Measurements from ENCODE around the gene SPTBN1. TPM values are rescaled to one million over a fixed set of nuclear protein-coding genes. Genes with fewer than 3 reads are reported as not detected.
A peak's percentile ranks its signal among the peaks of the same experiment; 100 is the strongest.

SPTBN1 gene
- total RNA-seq, 2 donors from 2014 or later: 329 to 332 TPM

GRCh38 chr2:54627973-54628372, 171.8 kb downstream of the SPTBN1 start:
- intact Hi-C loops (cut with DNase I): no loop called here
- ATAC-seq (no peak), DNase-seq (no peak)

- intact Hi-C loops (cut with DNase I): no loop called here
- ATAC-seq (no peak), DNase-seq (no peak)
Measured at GRCh38 chr2:54628418-54628817, 172.3 kb downstream of the SPTBN1 start.

GRCh38 chr2:54628957-54629356, 172.8 kb downstream of the SPTBN1 start:
- no peak for DNase-seq
- intact Hi-C loops (cut with DNase I): no loop called here
- no peak for ATAC-seq

- DNase-seq (no peak), ATAC-seq (no peak)
- intact Hi-C loops (cut with DNase I): no loop called here
Measured at GRCh38 chr2:54629390-54629789, 173.3 kb downstream of the SPTBN1 start.

GRCh38 chr2:54629914-54630857, 174.1 kb downstream of the SPTBN1 start:
- peak; percentile 67 for DNase-seq
- intact Hi-C loops (cut with DNase I): no loop called here
- ATAC-seq: peak; percentile 50 to 62

- intact Hi-C loops (cut with DNase I): no loop called here
- DNase-seq (no peak), ATAC-seq (peak in 1 of 2 donors; percentile 8)
Measured at GRCh38 chr2:54630858-54631497, 174.9 kb downstream of the SPTBN1 start.

- ATAC-seq (no peak), DNase-seq (no peak)
- intact Hi-C loops (cut with DNase I): no loop called here
Measured at GRCh38 chr2:54631755-54632154, 175.6 kb downstream of the SPTBN1 start.

GRCh38 chr2:54632733-54633692, 176.9 kb downstream of the SPTBN1 start:
- intact Hi-C loops (cut with DNase I): no loop called here
- no peak for DNase-seq
- peak in 1 of 2 donors; percentile 51 for ATAC-seq

- DNase-seq (no peak), ATAC-seq (no peak)
- intact Hi-C loops (cut with DNase I): no loop called here
Measured at GRCh38 chr2:54634021-54634420, 177.9 kb downstream of the SPTBN1 start.

- DNase-seq (peak; percentile 58), ATAC-seq (peak; percentile 55 to 64)
- intact Hi-C loops (cut with DNase I): no loop called here
Measured at GRCh38 chr2:54634564-54635511, 178.7 kb downstream of the SPTBN1 start.

- ATAC-seq: peak in 1 of 2 donors; percentile 6
- DNase-seq: no peak
- intact Hi-C loops (cut with DNase I): no loop called here
Measured at GRCh38 chr2:54635554-54636152, 179.5 kb downstream of the SPTBN1 start.

GRCh38 chr2:54636415-54637139, 180.4 kb downstream of the SPTBN1 start:
- ATAC-seq: no peak
- intact Hi-C loops (cut with DNase I): no loop called here
- DNase-seq: no peak

GRCh38 chr2:54638103-54638502, 182.0 kb downstream of the SPTBN1 start:
- intact Hi-C loops (cut with DNase I): no loop called here
- DNase-seq: no peak
- ATAC-seq: no peak

GRCh38 chr2:54638774-54639187, 182.7 kb downstream of the SPTBN1 start:
- DNase-seq (no peak), ATAC-seq (no peak)
- intact Hi-C loops (cut with DNase I): no loop called here

GRCh38 chr2:54639609-54640008, 183.5 kb downstream of the SPTBN1 start:
- ATAC-seq (peak in 1 of 2 donors; percentile 20), DNase-seq (no peak)
- intact Hi-C loops (cut with DNase I): no loop called here

GRCh38 chr2:54640834-54641540, 184.9 kb downstream of the SPTBN1 start:
- no peak for DNase-seq
- intact Hi-C loops (cut with DNase I): no loop called here
- no peak for ATAC-seq

GRCh38 chr2:54641988-54642387, 185.9 kb downstream of the SPTBN1 start:
- DNase-seq (no peak), ATAC-seq (peak; percentile 35 to 77)
- intact Hi-C loops (cut with DNase I): no loop called here
